ENCODE measurements around the gene DIP2C. TPM values are rescaled to one million over a fixed set of nuclear protein-coding genes. Genes with fewer than 3 reads are reported as not detected.

The DIP2C gene
- total RNA-seq, 4 donors from 2014 or later: 2.4 to 14.9 (median 6.1) TPM

DNA sequence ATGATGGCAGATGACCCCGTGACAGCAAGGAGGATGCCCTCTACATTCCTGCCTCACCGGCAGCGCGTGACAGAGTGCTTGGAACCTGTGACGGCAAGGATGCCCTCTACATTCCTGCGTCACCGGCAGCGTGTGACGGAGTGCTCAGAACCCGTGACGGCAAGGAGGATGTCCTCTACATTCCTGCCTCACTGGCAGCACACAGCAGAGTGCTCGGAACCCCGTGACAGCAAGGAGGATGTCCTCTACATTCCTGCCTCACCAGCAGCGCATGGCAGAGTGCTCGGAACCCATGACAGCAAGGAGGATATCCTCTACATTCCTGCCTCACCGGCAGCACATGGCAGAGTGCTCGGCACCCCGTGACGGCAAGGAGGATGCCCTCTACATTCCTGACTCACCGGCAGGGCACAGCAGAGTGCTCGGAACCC, 231.0 kb downstream of the DIP2C start:
- no peak for TF ChIP-seq POLR2A (IDR thresholded peaks at IDR 0.05)
- no peak overlapping the region for H3K4me3 ChIP-seq
- intact Hi-C loops (cut with DNase I): no loop called here
- H3K27ac ChIP-seq: peak overlapping the region in 3 of 4 donors; percentile 46 to 62 (median 47)
- peaks cover 0 to 19% (median 0%) of the 10 kb centered on the region in 3 donors for H3K4me1 ChIP-seq
- peaks cover 0 to 8% (median 0%) of the 10 kb centered on the region in 3 donors for H3K36me3 ChIP-seq
- 68 to 82% methylated on average over 11 to 12 of the region's 21 CpGs for WGBS, 2 donors
- no peak for DNase-seq
- H3K27me3 ChIP-seq: no peaks in the 10 kb centered on the region
- H3K9me3 ChIP-seq: no peaks in the 10 kb centered on the region

DNA sequence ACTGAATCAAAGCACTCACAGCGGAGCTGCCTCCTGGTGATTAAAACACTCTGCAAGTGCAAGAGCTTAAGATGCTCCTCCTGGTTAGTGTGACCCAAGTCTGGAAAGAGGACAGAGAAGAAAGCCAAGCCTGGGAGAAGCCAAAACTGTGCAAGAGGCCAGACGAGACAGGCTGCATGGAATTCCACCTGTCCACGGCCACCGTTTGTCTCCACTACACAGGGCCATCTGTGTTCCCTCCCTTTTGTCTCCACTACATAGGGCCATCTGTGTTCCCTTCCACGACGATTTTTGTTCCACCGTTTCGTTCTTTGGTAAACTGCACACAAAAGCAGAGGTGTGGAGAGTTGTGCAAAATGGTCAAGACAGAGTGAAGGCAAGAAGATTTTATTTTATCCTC, 233.0 kb downstream of the DIP2C start:
- intact Hi-C loops (cut with DNase I): no loop called here
- Histone ChIP-seq H3K4me1 (peaks cover 0 to 27% (median 0%) of the 10 kb centered on the region in 3 donors), H3K27me3 (no peaks in the 10 kb centered on the region), H3K4me3 (no peak overlapping the region), H3K9me3 (no peaks in the 10 kb centered on the region), H3K27ac (peak overlapping the region in 3 of 4 donors; percentile 12 to 52 (median 13)), H3K36me3 (peaks cover 0 to 8% (median 0%) of the 10 kb centered on the region in 3 donors)
- no peak for DNase-seq
- TF ChIP-seq POLR2A (IDR thresholded peaks at IDR 0.05): no peak
- TF ChIP-seq, protein P1, sequence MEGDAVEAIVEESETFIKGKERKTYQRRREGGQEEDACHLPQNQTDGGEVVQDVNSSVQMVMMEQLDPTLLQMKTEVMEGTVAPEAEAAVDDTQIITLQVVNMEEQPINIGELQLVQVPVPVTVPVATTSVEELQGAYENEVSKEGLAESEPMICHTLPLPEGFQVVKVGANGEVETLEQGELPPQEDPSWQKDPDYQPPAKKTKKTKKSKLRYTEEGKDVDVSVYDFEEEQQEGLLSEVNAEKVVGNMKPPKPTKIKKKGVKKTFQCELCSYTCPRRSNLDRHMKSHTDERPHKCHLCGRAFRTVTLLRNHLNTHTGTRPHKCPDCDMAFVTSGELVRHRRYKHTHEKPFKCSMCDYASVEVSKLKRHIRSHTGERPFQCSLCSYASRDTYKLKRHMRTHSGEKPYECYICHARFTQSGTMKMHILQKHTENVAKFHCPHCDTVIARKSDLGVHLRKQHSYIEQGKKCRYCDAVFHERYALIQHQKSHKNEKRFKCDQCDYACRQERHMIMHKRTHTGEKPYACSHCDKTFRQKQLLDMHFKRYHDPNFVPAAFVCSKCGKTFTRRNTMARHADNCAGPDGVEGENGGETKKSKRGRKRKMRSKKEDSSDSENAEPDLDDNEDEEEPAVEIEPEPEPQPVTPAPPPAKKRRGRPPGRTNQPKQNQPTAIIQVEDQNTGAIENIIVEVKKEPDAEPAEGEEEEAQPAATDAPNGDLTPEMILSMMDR (IDR thresholded peaks at IDR 0.05): no peak
- WGBS, 2 donors: 73 to 85% methylated on average over 8 of the region's 8 CpGs

DNA sequence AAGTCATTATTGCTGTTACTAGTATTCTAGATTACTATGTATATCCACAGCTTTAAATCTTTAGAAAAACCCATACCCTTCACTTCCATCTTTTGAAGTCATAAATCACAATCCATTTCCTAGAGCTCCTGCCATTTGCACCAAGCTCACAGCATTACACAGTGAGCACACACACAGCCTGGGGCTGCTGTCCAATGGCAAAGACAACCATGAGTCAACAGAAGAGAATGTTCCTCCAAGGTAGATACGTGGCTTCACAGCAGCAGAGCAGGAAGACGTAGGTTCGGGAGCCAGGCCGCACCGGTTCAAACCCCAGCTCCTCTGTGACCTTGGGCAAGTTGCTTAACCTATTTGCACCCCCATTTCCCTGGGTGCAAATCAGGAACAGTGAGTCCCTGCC, 234.6 kb downstream of the DIP2C start:
- intact Hi-C loops (cut with DNase I): no loop called here
- H3K4me3 ChIP-seq: no peak overlapping the region
- no peak for TF ChIP-seq POLR2A (IDR thresholded peaks at IDR 0.05)
- TF ChIP-seq, protein P1 (IDR thresholded peaks at IDR 0.05): no peak
- H3K36me3 ChIP-seq: peaks cover 0 to 7% (median 0%) of the 10 kb centered on the region in 3 donors
- H3K27ac ChIP-seq: peak overlapping the region in 1 of 4 donors; percentile 39
- H3K27me3 ChIP-seq: no peaks in the 10 kb centered on the region
- peaks cover 0 to 27% (median 0%) of the 10 kb centered on the region in 3 donors for H3K4me1 ChIP-seq
- no peak for DNase-seq
- no peaks in the 10 kb centered on the region for H3K9me3 ChIP-seq
- WGBS, 2 donors: 42% methylated on average over 5 of the region's 5 CpGs; no CpG with 5 or more reads in 1 of the 2 donors

DNA sequence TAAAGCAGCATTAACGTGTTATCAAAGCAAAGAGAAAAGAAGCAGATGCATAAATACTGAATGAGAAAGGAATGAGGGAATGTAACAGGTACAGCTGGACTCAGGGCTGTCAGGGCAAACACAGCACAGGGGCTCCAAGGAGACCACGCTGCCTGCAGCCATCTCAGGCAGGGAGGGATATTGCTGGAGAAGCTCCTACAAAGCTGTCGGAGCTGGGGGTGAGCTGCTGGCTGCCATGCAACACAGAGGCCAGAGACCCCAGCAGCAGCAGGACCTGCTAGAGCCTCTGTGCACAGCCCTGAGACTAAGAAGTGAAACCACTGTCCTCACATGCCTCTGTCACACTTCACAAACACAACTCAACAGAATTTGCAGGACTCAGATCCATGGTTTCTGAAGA, 235.8 kb downstream of the DIP2C start:
- Histone ChIP-seq H3K4me1 (peaks cover 0 to 27% (median 0%) of the 10 kb centered on the region in 3 donors), H3K4me3 (no peak overlapping the region), H3K9me3 (no peaks in the 10 kb centered on the region), H3K27ac (peak overlapping the region in 2 of 4 donors; percentile 19 to 36), H3K36me3 (no peaks in the 10 kb centered on the region), H3K27me3 (no peaks in the 10 kb centered on the region)
- TF ChIP-seq, protein P1 (IDR thresholded peaks at IDR 0.05): no peak
- TF ChIP-seq POLR2A (IDR thresholded peaks at IDR 0.05): no peak
- DNase-seq: no peak
- WGBS, 2 donors: 81 to 82% methylated on average over 3 of the region's 3 CpGs
- intact Hi-C loops (cut with DNase I): no loop called here

DNA sequence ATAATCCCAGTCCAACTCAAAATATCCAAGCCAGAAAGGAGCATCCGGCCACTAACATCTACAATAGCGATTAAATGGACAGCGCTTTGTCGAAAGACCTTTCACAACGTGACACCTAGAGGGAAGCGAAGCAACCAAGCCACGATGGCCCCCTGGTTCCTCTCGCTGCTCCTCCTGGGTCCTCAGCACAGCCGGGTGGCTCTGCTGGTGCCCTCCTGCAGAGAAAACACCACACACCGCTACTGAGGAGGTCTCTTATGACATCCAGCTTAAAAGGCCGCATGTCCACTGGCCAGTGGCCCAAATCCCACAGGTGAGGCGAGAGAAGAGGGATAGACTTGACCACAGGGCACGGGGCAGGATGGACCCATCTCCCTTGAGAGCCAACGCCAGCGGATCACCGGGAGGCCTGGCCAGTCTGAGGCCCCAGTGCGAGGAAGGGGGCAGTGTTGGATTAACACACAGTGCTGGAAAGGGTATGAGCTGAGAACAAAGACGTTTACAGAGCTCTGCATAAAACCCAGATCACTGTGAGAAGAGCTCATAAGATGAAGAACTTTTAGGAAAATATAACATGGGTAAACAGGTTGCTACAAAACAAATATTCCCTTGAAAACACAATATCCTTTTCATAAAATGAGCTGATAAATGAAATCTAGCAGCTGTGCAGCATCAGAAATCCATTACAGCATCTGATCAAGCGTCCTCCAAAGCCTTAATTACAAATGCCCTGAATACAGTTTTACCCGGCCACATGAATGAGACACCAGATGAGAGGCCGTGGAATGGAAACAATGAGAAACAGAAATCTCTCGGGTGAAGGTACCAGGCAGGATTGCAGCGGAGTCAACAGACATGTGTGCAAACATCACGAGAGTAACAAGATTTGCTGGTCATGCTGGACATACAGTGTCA, 236.7 kb downstream of the DIP2C start:
- intact Hi-C loops (cut with DNase I): no loop called here
- no peaks in the 10 kb centered on the region for H3K27me3 ChIP-seq
- H3K4me1 ChIP-seq: peaks cover 0 to 24% (median 0%) of the 10 kb centered on the region in 3 donors
- no peaks in the 10 kb centered on the region for H3K9me3 ChIP-seq
- no peak for DNase-seq
- no peaks in the 10 kb centered on the region for H3K36me3 ChIP-seq
- no peak overlapping the region for H3K4me3 ChIP-seq
- WGBS, 2 donors: 75 to 82% methylated on average over 16 to 20 of the region's 24 CpGs
- peak overlapping the region in 2 of 4 donors; percentile 36 to 44 for H3K27ac ChIP-seq
- TF ChIP-seq, protein P1 (IDR thresholded peaks at IDR 0.05): no peak
